ENCODE results near the gene CCDC13. TPM values are rescaled to one million over a fixed set of nuclear protein-coding genes. Genes with fewer than 3 reads are reported as not detected.

CCDC13 gene
- total and polyA plus RNA-seq, 2 donors (not counting 3 experiments of a cell fraction or from before 2014, with no cell fraction given): 0.36 to 0.82 TPM

DNA sequence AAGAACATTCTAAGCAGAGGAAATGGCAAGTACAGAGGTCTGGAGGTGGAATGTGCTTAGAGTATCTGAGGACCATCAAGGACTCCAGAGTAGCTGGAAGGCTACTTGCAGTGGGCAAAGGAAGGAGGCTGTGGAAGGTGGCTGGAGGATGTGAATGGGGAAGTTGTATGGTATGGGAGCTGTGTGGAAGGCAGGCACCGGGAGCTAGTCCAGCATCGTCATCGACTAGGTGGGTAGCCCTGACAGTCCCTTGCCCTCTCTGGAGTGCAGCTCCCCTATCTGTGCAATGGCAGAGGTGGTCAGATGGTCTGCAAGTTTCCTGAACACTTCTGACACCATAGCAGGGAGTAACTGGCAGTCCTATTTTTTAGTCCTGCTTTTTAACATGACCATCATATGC is 19.3 kb downstream of the CCDC13 start:
- FAIRE-seq (no peak), DNase-seq (ENCODE audit: low read depth, low spot score) (no peak)
- Histone ChIP-seq H3K9me3 (replicated peaks; ENCODE audit: control insufficient read depth, insufficient read depth, low read length) (no peaks in the 10 kb centered on the region), H3K9me1 (replicated peaks; ENCODE audit: control insufficient read depth, extremely low read depth, insufficient read depth, low read length) (no peaks in the 10 kb centered on the region), H3K79me2 (ENCODE audit: control insufficient read depth, insufficient read depth, low read length) (no peaks in the 10 kb centered on the region), H3K27ac (ENCODE audit: insufficient read depth, low read depth, low read length) (no peak overlapping the region), H3K27me3 (ENCODE audit: control insufficient read depth in 2 of 2, insufficient read depth in 2 of 2, low read length in 2 of 2) (peaks cover 0 to 4% of the 10 kb centered on the region in 2 experiments), H3K4me2 (ENCODE audit: insufficient read depth, low read length) (no peak overlapping the region), H3K4me3 (replicated peaks in 1 of 3; ENCODE audit: insufficient read depth in 1 of 3, low read depth in 1 of 3, low read length in 3 of 3) (no peak overlapping the region), H3K9ac (replicated peaks; ENCODE audit: extremely low read depth, insufficient read depth, low read length) (no peak overlapping the region), H2AFZ (ENCODE audit: low read depth, low read length) (no peak overlapping the region), H3K36me3 (ENCODE audit: control insufficient read depth in 2 of 2, extremely low read depth in 1 of 2, insufficient read depth in 2 of 2, low read length in 2 of 2) (no peaks in the 10 kb centered on the region), H4K20me1 (replicated peaks; ENCODE audit: control insufficient read depth, extremely low read depth, insufficient read depth, low read length) (no peaks in the 10 kb centered on the region), H3K4me1 (ENCODE audit: control insufficient read depth, extremely low read depth, insufficient read depth, low read length) (no peaks in the 10 kb centered on the region)
- CTCF ChIA-PET: interaction anchor here (7.4 kb wide), 1 partner anchor 9 kb away, joined by 61 read pairs; no protein-coding TSS in a partner anchor
- BruUV-seq (replicated peaks): no TSS peak
- POLR2A ChIA-PET: no interaction called here
- dilution Hi-C loops (cut with MboI; ENCODE audit: extremely low pct_ligation_motif_present, low sequenced_read_pairs) (no loop called here), intact Hi-C loops (cut with micrococcal nuclease) (no loop called here)
- TF ChIP-seq JUN (IDR thresholded peaks at IDR 0.05; ENCODE audit: borderline replicate concordance, insufficient read depth, insufficient read length, low read depth): no peak
- no peak for TF ChIP-seq CTCF (IDR thresholded peaks at IDR 0.05; ENCODE audit: extremely low read depth in 1 of 2, insufficient read depth in 1 of 2, low read depth in 1 of 2, low read length in 2 of 2)
- no peak for TF ChIP-seq POLR2AphosphoS5 (IDR thresholded peaks at IDR 0.05; ENCODE audit: insufficient read depth, low read depth, low read length)
- no peak for TF ChIP-seq GATA2 (IDR thresholded peaks at IDR 0.05; ENCODE audit: insufficient read depth, insufficient read length, low read depth, low read length)
- TF ChIP-seq EZH2 (IDR thresholded peaks at IDR 0.05; ENCODE audit: borderline replicate concordance, low read depth, low read length, severe bottlenecking): no peak
- no peak for TF ChIP-seq MYC (IDR thresholded peaks at IDR 0.05; ENCODE audit: low read depth, low read length)
- TF ChIP-seq FOS (IDR thresholded peaks at IDR 0.05; ENCODE audit: borderline replicate concordance, insufficient read depth, low read length): no peak
- no peak for TF ChIP-seq POLR2A (IDR thresholded peaks at IDR 0.05; ENCODE audit: low read depth, low read length)
- TF ChIP-seq, protein P1, sequence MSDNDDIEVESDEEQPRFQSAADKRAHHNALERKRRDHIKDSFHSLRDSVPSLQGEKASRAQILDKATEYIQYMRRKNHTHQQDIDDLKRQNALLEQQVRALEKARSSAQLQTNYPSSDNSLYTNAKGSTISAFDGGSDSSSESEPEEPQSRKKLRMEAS (IDR thresholded peaks at IDR 0.05; ENCODE audit: insufficient read depth, insufficient read length): no peak

Data from endothelial cell of umbilical vein (primary cell).